HG02870 (cell line): ENCODE results near the gene COL4A5.

ENCODE experiments used
- ATAC-seq: cut with Tn5 transposase; IDR thresholded peaks from one replicate; pipeline ENCODE4 v1.9.1; 2021; ENCODE audit warnings: mild to moderate bottlenecking, moderate library complexity; ENCODE audit not compliant: unreplicated experiment

Gene COL4A5

GRCh38 chrX:108737754-108738153 is 298.1 kb downstream of the COL4A5 start:
- no peak for ATAC-seq

- ATAC-seq: no peak
Observed at GRCh38 chrX:108740299-108740774, 300.7 kb downstream of the COL4A5 start.
